Fibroblast of villous mesenchyme (primary cell): ENCODE measurements around the gene ZXDB. TPM values are rescaled to one million over a fixed set of nuclear protein-coding genes. Genes with fewer than 3 reads are reported as not detected.

Source experiments
- DNase-seq: peaks from one replicate; pipeline ENCODE4 v3.0.0-alpha.2; 2010; ENCODE audit warnings: low read depth
- H3K4me3 ChIP-seq: 2 replicates; pipeline ENCODE4 v1.5.1; 2011; ENCODE audit warnings: low read depth, mild to moderate bottlenecking, low read length
- CTCF ChIP-seq: IDR thresholded peaks from 2 replicates; pipeline ENCODE4 v1.5.1; 2012; ENCODE audit warnings: low read depth, mild to moderate bottlenecking, low read length; ENCODE audit not compliant: insufficient read depth
- total RNA-seq: library from RNA; depleted of rRNA; stranded (reverse); fragments of >200 nt; gene quantifications from 2 replicates; pipeline ENCODE4 v1.2.3, GENCODE V29; 2012

Gene ZXDB
- total RNA-seq, 1 donor = 10.4 TPM

- H3K4me3 ChIP-seq = no peak overlapping the region
- no peak for DNase-seq
- TF ChIP-seq CTCF = no peak
Measured at GRCh38 chrX:57640674-57641016, 48.8 kb downstream of the ZXDB start.

- H3K4me3 ChIP-seq = no peak overlapping the region
- TF ChIP-seq CTCF = no peak
- no peak for DNase-seq
Measured at GRCh38 chrX:57641338-57641737, 49.5 kb downstream of the ZXDB start.

GRCh38 chrX:57643698-57644097 lies 51.9 kb downstream of the ZXDB start:
- H3K4me3 ChIP-seq = no peak overlapping the region
- no peak for DNase-seq
- no peak for TF ChIP-seq CTCF

GRCh38 chrX:57647020-57647419 lies 55.2 kb downstream of the ZXDB start:
- TF ChIP-seq CTCF = no peak
- no peak overlapping the region for H3K4me3 ChIP-seq

More at GRCh38 chrX:57647020-57647419, 55.2 kb downstream of the ZXDB start:
- no peak for DNase-seq

Other genes starting within 250 kb of the ZXDB start
- gene NLRP2B, start 88.2 kb downstream of the ZXDB start, total RNA-seq = not detected in 2 replicates